ENCODE data around the gene GPAT2. TPM values are rescaled to one million over a fixed set of nuclear protein-coding genes. Genes with fewer than 3 reads are reported as not detected.
A peak's percentile ranks its signal among the peaks of the same experiment; 100 is the strongest.
"Not testable (repeated sequence)": the region's sequence is repeated elsewhere in the genome, so short reads cannot be mapped to it uniquely, and the experiment has no call there.

The GPAT2 gene
- total and polyA plus RNA-seq, 8 donors: 2.7 to 7.3 (median 3.4) TPM

DNA sequence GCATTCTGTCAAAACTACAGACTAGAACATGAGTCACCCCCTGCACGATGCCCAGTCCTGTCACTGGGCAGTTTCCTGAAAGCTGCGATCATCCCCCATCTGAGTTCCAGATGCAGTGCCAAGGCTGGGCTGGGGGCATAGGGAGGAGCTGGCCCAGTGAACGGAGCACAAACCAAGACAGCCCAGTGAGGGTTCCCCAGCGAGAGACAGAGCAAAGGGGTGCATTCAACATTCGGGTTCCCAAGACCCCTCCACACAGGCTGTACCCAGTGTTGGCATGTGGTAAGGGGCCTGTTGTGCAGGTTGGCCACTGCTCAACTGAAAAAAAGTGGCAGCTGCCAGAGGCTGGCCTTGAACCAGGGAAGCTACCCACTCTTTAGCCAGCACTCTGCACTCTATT lies 35.6 kb upstream of the GPAT2 start:
- H3K27me3 ChIP-seq; H3K9me3 ChIP-seq; ATAC-seq; H3K27ac ChIP-seq; H3K4me1 ChIP-seq; DNase-seq; H3K36me3 ChIP-seq; intact Hi-C loops (cut with DNase I); H3K4me3 ChIP-seq: not testable (repeated sequence)

DNA sequence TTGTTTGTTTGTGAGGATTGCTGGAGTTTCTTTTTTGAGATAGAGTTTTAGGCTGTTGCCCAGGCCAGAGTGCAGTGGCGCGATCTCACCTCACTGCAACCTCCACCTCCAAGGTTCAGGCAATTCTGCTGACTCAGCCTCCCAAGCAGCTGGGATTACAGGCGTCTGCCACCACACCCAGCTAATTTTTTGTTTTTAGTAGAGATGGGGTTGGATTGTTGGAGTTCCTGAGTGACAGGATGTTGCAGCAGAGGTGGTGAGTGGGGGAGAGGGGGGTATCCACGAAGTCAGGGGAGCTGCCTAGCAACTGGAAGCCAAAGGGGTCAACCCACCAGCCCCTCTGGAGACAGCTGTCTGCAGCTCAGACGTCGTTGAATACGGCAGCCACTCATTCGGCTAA lies 35.2 kb upstream of the GPAT2 start:
- H3K9me3 ChIP-seq; DNase-seq; intact Hi-C loops (cut with DNase I); ATAC-seq; H3K4me1 ChIP-seq; H3K27ac ChIP-seq; H3K4me3 ChIP-seq; H3K36me3 ChIP-seq; H3K27me3 ChIP-seq: not testable (repeated sequence)

DNA sequence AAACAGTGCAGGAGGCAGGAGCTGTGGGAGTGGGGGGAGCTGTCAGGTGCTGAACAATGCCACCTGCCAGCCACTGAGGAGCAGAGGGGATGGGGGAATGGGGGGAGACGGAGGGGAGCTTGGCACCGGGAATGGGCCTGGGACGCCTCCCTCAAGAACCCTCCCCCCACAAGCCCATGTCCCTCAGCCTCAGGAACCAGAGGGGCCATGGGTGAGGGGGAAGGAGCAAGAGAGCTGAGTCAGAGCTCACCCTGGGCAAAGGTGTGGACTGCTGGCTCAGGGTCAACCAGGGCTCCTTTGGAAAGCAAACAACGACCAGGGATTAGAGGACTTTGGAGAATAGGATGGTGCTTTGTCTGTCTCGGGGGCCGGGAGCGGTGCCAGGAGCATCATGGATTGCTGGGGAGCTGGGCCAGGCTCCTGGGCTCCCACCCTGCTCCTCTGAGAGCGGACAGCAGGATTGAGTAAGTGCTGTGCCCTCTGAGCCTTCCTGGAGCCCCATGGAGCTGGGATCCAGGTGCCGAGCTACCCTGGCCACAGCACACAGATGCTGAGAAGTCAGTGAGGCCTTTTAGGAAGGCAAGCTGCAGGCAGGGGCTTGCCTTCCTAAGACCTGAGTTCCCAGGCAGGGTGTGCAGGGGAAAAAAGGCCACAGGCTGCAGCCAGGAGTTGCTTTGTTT lies 33.3 kb upstream of the GPAT2 start:
- H3K27me3 ChIP-seq; H3K9me3 ChIP-seq; H3K27ac ChIP-seq; H3K4me3 ChIP-seq; ATAC-seq; intact Hi-C loops (cut with DNase I); H3K4me1 ChIP-seq; H3K36me3 ChIP-seq: not testable (repeated sequence)
- peak in 1 of 4 donors; percentile 62 for DNase-seq

DNA sequence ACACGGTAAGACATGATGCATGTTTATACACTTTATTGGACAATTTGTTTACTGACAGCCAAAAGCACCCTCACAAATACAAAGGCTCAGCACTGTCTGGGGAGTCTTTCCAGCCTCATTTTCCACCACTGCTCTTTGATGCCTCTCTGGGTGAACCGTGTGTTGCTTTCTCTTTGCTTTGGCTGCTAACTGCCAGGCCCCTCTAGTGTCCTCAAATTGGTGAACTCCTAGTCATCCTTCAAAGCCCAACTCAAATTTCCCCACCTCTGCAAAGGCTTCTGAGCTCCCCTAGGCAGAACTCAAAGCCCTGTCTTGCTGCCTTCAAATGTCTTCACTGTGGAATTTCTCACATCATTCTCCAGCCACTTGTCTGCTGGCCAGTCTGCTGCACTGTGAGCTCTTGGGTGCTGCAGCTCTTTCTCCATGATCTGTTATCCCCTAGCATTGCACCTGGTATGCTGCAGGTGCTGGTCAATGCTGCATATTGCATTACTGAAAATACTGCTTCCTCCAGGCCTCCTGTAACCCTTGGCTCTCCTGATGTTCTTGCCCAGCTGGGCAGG lies 32.5 kb upstream of the GPAT2 start:
- intact Hi-C loops (cut with DNase I); H3K4me1 ChIP-seq; H3K27me3 ChIP-seq; H3K9me3 ChIP-seq; H3K36me3 ChIP-seq; H3K27ac ChIP-seq; DNase-seq; ATAC-seq; H3K4me3 ChIP-seq: not testable (repeated sequence)

DNA sequence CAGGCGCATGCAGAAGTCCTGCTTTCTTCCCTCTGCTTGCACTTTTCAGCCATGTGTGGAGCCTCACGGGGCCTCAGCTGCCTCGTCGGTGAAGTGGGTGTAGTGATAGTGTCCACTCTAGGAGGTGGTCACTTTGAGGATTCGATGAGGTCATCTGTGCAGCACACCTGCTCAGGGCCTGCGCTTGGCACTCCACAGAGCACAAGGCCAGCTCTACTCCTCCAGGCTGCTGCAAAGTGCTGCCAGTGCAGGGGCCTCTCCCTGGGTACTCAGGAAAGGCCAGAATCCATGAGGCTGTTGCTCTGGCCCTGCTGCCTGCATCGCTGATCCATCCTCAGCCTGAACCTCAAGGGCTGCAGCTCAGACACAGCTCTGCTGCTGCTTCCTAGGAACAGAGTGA lies 31.8 kb upstream of the GPAT2 start:
- H3K27me3 ChIP-seq; H3K36me3 ChIP-seq; H3K4me3 ChIP-seq; H3K4me1 ChIP-seq; ATAC-seq; H3K9me3 ChIP-seq; intact Hi-C loops (cut with DNase I); H3K27ac ChIP-seq: not testable (repeated sequence)
- DNase-seq: peak in 1 of 4 donors; percentile 64

DNA sequence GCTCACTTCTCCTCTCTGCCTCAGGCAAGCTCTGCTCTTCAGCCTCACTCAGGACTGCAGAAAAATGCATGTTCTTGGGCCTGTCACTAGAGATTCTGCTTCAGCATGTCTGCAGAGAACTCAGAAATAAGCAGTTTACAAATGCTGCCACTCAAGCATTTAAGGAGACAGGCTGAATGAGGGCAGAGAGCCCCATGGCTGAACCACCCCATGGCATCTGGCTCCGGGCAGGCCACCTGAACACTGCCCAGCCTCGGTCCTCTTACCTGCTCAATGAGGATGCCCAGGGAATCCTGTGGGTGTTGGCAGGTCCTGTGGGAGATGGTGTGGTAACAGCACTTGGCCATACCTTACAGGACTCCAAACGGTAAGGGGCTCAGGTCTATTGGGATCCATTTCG lies 31.2 kb upstream of the GPAT2 start:
- intact Hi-C loops (cut with DNase I); H3K4me3 ChIP-seq; ATAC-seq; H3K27ac ChIP-seq; H3K9me3 ChIP-seq; H3K36me3 ChIP-seq; H3K27me3 ChIP-seq; H3K4me1 ChIP-seq: not testable (repeated sequence)
- peak in 1 of 4 donors; percentile 73 for DNase-seq

DNA sequence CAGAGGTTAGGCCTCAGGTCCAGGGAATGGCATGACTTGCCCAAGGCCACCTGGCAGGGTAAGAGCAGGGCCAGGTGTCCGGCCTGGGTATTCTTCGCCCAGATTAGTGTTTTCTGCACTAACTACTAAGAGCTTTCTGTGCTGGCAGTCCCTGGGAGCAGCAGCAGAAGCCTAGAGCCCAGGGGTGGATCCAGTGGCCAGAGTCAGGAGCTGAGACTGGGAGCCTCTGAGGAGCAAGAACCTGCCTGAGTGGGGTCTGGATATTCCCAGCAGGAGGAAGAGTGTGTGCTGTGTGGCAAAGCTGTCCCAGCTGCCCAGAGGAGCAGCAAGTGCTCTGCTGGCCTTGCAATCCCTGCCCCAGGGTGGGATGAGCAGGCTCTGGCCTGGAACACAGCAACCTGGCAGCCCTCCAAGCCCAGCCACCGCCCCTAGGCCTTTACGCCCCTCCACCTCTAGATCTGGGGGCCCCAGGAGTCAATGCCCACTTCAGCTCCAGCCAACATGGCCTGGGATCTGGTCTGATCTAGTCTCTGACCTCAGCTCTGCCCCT lies 30.7 kb upstream of the GPAT2 start:
- TF ChIP-seq, protein P1, sequence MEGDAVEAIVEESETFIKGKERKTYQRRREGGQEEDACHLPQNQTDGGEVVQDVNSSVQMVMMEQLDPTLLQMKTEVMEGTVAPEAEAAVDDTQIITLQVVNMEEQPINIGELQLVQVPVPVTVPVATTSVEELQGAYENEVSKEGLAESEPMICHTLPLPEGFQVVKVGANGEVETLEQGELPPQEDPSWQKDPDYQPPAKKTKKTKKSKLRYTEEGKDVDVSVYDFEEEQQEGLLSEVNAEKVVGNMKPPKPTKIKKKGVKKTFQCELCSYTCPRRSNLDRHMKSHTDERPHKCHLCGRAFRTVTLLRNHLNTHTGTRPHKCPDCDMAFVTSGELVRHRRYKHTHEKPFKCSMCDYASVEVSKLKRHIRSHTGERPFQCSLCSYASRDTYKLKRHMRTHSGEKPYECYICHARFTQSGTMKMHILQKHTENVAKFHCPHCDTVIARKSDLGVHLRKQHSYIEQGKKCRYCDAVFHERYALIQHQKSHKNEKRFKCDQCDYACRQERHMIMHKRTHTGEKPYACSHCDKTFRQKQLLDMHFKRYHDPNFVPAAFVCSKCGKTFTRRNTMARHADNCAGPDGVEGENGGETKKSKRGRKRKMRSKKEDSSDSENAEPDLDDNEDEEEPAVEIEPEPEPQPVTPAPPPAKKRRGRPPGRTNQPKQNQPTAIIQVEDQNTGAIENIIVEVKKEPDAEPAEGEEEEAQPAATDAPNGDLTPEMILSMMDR (IDR thresholded peaks at IDR 0.05): no peak
- Histone ChIP-seq H3K36me3 (no peaks in the 10 kb centered on the region), H3K4me3 (no peak overlapping the region), H3K4me1 (peaks cover 0 to 4% of the 10 kb centered on the region in 2 donors), H3K9me3 (no peaks in the 10 kb centered on the region), H3K27me3 (no peaks in the 10 kb centered on the region), H3K27ac (no peak overlapping the region)
- ATAC-seq (no peak), DNase-seq (peak in 1 of 4 donors; percentile 80)
- intact Hi-C loops (cut with DNase I): no loop called here

DNA sequence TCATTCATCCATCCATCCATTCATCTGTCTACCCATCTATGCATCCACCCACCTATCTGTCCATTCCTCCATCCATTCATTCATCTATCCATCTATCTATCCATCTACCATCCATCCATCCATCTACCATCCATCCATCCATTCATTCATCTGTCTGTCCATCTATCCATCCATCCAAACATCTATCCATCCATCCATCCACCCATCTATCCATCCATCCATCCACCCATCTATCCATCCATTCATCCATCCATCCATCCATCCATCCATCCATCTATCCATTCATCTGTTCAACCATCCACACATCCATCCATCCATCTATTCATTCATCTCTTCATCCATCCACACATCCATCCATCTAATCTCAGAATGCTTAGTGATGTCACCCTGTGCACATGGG lies 30.0 kb upstream of the GPAT2 start:
- ATAC-seq; H3K36me3 ChIP-seq; H3K4me3 ChIP-seq; H3K27ac ChIP-seq; H3K27me3 ChIP-seq; DNase-seq; intact Hi-C loops (cut with DNase I); H3K4me1 ChIP-seq; H3K9me3 ChIP-seq: not testable (repeated sequence)

DNA sequence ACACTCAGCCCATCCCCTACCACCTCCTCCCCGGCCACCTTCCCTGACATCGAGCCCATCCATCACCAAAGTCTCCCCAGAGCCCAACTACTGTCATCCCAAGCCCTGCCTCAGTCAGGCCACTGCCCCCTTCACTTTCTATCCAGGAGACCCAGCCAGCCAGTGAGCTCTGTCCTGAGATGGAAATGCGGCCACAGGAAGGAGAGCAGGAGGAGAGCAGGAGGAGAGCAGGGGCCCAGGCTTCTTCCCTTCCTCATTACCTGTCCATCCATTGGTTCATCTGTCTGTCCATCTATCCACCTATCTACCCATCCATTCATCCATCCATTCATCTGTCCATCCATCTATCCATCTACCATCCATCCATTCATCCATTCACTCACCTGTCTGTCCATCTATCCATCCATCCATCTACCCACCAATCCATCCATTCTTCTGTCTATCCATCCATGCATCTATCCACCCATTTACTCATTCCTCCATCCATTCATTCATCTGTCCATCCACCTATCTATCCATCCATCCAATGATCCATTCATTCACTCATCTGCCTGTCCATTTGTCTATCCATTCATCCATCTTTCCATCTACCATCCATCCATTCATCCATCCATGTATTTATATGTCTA lies 29.4 kb upstream of the GPAT2 start:
- intact Hi-C loops (cut with DNase I); H3K36me3 ChIP-seq; ATAC-seq; H3K27me3 ChIP-seq; H3K4me1 ChIP-seq; H3K4me3 ChIP-seq; H3K9me3 ChIP-seq; H3K27ac ChIP-seq; DNase-seq: not testable (repeated sequence)

DNA sequence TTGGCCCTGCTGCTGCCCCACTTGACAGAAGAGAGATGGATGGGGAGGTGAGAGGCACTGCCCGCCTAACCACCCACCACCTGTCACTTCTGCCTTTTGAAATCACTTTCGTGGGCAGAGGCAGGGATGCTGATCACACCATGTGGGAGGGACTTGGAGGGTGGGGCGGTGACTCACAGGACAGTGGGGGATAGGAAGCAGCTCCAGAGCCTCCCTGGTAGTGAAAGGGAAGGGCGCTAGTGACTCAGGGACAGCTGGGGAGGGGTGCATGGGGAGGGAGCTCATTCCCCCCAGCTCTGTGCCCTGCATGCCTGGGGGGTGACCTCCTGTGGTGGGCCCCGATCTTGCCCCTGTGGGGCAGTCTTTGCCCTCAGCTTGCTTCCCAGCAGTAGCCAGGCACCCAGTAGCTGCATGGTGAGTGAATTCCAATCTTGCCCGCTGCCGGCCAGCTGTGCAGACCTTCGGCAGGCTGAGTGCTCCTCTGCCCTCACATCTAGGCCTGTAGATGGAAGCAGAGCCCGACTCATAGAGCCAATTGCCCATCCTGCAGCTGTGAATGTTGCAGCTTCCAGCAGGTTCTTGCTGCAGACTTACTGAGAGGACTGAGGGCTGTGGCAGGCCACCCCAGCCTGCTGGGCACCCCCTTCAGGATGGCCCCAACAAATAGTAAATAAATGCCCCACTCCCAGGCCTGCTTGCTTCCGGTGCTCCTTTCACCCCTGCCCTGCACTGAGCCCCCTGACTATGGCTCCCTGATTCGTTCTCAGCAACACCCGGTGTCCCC lies 28.6 kb upstream of the GPAT2 start:
- intact Hi-C loops (cut with DNase I); H3K4me3 ChIP-seq; H3K27ac ChIP-seq; H3K27me3 ChIP-seq; H3K4me1 ChIP-seq; H3K36me3 ChIP-seq; H3K9me3 ChIP-seq: not testable (repeated sequence)
- peak; percentile 79 for ATAC-seq
- peak in 2 of 4 donors; percentile 18 to 69 for DNase-seq

DNA sequence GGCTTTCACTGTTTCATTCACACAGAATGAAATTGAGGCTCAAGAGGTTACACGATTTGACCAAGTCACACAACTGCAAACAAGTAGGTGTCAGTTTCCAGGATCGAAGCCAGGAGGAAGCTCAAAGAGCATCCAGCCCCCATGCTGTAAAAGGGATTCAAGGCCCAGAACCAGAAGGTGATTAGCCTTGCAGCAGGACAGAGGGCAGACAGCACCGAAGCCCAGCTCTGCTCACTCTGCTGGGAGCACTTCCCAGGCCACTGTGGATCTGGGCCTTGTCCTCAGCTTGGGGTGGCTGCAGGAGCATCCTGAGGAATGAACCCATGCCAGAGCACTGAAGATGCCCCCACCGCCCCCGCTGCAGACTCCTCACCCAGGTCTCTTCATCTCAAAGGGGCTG lies 27.8 kb upstream of the GPAT2 start:
- H3K36me3 ChIP-seq; DNase-seq; H3K4me1 ChIP-seq; H3K27ac ChIP-seq; H3K4me3 ChIP-seq; H3K27me3 ChIP-seq; intact Hi-C loops (cut with DNase I); ATAC-seq; H3K9me3 ChIP-seq: not testable (repeated sequence)

DNA sequence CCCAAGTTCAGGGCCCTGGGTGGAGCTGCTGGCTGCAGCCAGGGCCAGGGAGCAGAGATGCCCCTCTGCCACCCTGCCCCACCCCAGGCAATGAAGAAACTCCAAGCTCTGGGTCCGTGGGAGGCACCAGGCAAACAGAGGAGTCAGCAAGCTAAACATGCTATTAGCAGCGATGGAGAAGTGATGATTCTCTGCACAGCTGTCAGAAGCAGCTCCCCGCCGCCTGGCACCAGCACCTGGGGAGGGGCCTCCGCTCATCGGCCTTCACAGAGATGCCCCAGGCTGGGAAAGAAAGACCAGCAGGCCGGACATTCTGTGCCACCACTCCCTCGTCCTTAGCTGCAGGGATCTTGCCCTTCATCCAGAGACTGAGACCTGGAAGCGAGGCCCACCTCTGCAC lies 27.2 kb upstream of the GPAT2 start:
- ATAC-seq; intact Hi-C loops (cut with DNase I): not testable (repeated sequence)

More for the DNA sequence above, 27.2 kb upstream of the GPAT2 start:
- DNase-seq: peak in 1 of 4 donors; percentile 82
- not testable (repeated sequence) for H3K9me3 ChIP-seq, H3K36me3 ChIP-seq, H3K27ac ChIP-seq, H3K4me1 ChIP-seq, H3K27me3 ChIP-seq, H3K4me3 ChIP-seq

Measured in left lung (tissue), 10 donors.